ENCODE results near the gene CLEC4C. TPM values are rescaled to one million over a fixed set of nuclear protein-coding genes. Genes with fewer than 3 reads are reported as not detected.
"Not testable (repeated sequence)": the region's sequence is repeated elsewhere in the genome, so short reads cannot be mapped to it uniquely, and the experiment has no call there.

CLEC4C gene
- total and polyA plus RNA-seq, 2 donors (not counting 3 experiments of a cell fraction or from before 2014, with no cell fraction given): not detected

DNA sequence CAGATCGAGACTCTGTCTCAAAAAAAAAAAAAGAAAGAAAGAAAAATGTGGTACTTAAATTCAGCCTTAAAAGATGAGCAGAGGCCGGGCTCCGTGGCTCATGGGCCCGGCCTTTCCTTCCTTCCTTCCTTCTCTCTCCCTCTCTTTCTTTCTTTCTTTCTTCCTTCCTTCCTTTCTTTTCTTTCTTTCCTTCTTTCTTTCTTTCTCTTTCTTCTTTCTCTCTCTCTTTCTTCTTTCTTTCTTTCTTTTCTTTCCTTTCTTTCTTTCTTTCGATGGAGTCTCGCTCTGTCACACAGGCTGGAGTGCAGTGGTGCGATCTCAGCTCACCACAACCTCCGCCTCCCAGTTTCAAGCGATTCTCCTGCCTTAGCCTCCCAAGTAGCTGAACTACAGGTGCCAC, 36.3 kb upstream of the CLEC4C start:
- POLR2A ChIA-PET; BruUV-seq (replicated peaks); intact Hi-C loops (cut with micrococcal nuclease); FAIRE-seq; H3K4me3 ChIP-seq (replicated peaks in 1 of 3; ENCODE audit: insufficient read depth in 1 of 3, low read depth in 1 of 3, low read length in 3 of 3); CTCF ChIA-PET; dilution Hi-C loops (cut with MboI; ENCODE audit: extremely low pct_ligation_motif_present, low sequenced_read_pairs); H4K20me1 ChIP-seq (replicated peaks; ENCODE audit: control insufficient read depth, extremely low read depth, insufficient read depth, low read length); H3K4me1 ChIP-seq (ENCODE audit: control insufficient read depth, extremely low read depth, insufficient read depth, low read length); H3K79me2 ChIP-seq (ENCODE audit: control insufficient read depth, insufficient read depth, low read length); H3K9ac ChIP-seq (replicated peaks; ENCODE audit: extremely low read depth, insufficient read depth, low read length); H3K4me2 ChIP-seq (ENCODE audit: insufficient read depth, low read length); H3K9me3 ChIP-seq (replicated peaks; ENCODE audit: control insufficient read depth, insufficient read depth, low read length); H3K9me1 ChIP-seq (replicated peaks; ENCODE audit: control insufficient read depth, extremely low read depth, insufficient read depth, low read length); H3K36me3 ChIP-seq (ENCODE audit: control insufficient read depth in 2 of 2, extremely low read depth in 1 of 2, insufficient read depth in 2 of 2, low read length in 2 of 2); H3K27me3 ChIP-seq (ENCODE audit: control insufficient read depth in 2 of 2, insufficient read depth in 2 of 2, low read length in 2 of 2); DNase-seq (ENCODE audit: low read depth, low spot score); H3K27ac ChIP-seq (ENCODE audit: insufficient read depth, low read depth, low read length); H2AFZ ChIP-seq (ENCODE audit: low read depth, low read length): not testable (repeated sequence)

- no peaks in the 10 kb centered on the region for H4K20me1 ChIP-seq (replicated peaks; ENCODE audit: control insufficient read depth, extremely low read depth, insufficient read depth, low read length)
- CTCF ChIA-PET: no interaction called here
- no peak for TF ChIP-seq GATA2 (IDR thresholded peaks at IDR 0.05; ENCODE audit: insufficient read depth, insufficient read length, low read depth, low read length)
- TF ChIP-seq, protein P1, sequence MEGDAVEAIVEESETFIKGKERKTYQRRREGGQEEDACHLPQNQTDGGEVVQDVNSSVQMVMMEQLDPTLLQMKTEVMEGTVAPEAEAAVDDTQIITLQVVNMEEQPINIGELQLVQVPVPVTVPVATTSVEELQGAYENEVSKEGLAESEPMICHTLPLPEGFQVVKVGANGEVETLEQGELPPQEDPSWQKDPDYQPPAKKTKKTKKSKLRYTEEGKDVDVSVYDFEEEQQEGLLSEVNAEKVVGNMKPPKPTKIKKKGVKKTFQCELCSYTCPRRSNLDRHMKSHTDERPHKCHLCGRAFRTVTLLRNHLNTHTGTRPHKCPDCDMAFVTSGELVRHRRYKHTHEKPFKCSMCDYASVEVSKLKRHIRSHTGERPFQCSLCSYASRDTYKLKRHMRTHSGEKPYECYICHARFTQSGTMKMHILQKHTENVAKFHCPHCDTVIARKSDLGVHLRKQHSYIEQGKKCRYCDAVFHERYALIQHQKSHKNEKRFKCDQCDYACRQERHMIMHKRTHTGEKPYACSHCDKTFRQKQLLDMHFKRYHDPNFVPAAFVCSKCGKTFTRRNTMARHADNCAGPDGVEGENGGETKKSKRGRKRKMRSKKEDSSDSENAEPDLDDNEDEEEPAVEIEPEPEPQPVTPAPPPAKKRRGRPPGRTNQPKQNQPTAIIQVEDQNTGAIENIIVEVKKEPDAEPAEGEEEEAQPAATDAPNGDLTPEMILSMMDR (IDR thresholded peaks at IDR 0.05; ENCODE audit: extremely low read depth in 1 of 2, insufficient read depth in 1 of 2, low read depth in 1 of 2, low read length in 2 of 2): no peak
- no peak for TF ChIP-seq FOS (IDR thresholded peaks at IDR 0.05; ENCODE audit: borderline replicate concordance, insufficient read depth, low read length)
- no peak for TF ChIP-seq POLR2A (IDR thresholded peaks at IDR 0.05; ENCODE audit: low read depth, low read length)
- no peak for TF ChIP-seq EZH2 (IDR thresholded peaks at IDR 0.05; ENCODE audit: borderline replicate concordance, low read depth, low read length, severe bottlenecking)
- TF ChIP-seq JUN (IDR thresholded peaks at IDR 0.05; ENCODE audit: borderline replicate concordance, insufficient read depth, insufficient read length, low read depth): no peak
- TF ChIP-seq MAX (IDR thresholded peaks at IDR 0.05; ENCODE audit: insufficient read depth, insufficient read length): no peak
- TF ChIP-seq POLR2AphosphoS5 (IDR thresholded peaks at IDR 0.05; ENCODE audit: insufficient read depth, low read depth, low read length): no peak
- TF ChIP-seq MYC (IDR thresholded peaks at IDR 0.05; ENCODE audit: low read depth, low read length): no peak
- no peak overlapping the region for H3K9ac ChIP-seq (replicated peaks; ENCODE audit: extremely low read depth, insufficient read depth, low read length)
- H3K4me3 ChIP-seq (replicated peaks in 1 of 3; ENCODE audit: insufficient read depth in 1 of 3, low read depth in 1 of 3, low read length in 3 of 3): no peak overlapping the region
- no peak overlapping the region for H2AFZ ChIP-seq (ENCODE audit: low read depth, low read length)
- DNase-seq (ENCODE audit: low read depth, low spot score) (no peak), FAIRE-seq (no peak)
- intact Hi-C loops (cut with micrococcal nuclease) (no loop called here), dilution Hi-C loops (cut with MboI; ENCODE audit: extremely low pct_ligation_motif_present, low sequenced_read_pairs) (no loop called here)
- no peaks in the 10 kb centered on the region for H3K36me3 ChIP-seq (ENCODE audit: control insufficient read depth in 2 of 2, extremely low read depth in 1 of 2, insufficient read depth in 2 of 2, low read length in 2 of 2)
- H3K9me3 ChIP-seq (replicated peaks; ENCODE audit: control insufficient read depth, insufficient read depth, low read length): no peaks in the 10 kb centered on the region
- no peak overlapping the region for H3K27ac ChIP-seq (ENCODE audit: insufficient read depth, low read depth, low read length)
- no peaks in the 10 kb centered on the region for H3K9me1 ChIP-seq (replicated peaks; ENCODE audit: control insufficient read depth, extremely low read depth, insufficient read depth, low read length)
- BruUV-seq (replicated peaks): no TSS peak
- no peaks in the 10 kb centered on the region for H3K4me1 ChIP-seq (ENCODE audit: control insufficient read depth, extremely low read depth, insufficient read depth, low read length)
- POLR2A ChIA-PET: no interaction called here
- no peak overlapping the region for H3K4me2 ChIP-seq (ENCODE audit: insufficient read depth, low read length)
- H3K79me2 ChIP-seq (ENCODE audit: control insufficient read depth, insufficient read depth, low read length): no peaks in the 10 kb centered on the region
- H3K27me3 ChIP-seq (ENCODE audit: control insufficient read depth in 2 of 2, insufficient read depth in 2 of 2, low read length in 2 of 2): peaks cover 0 to 2% of the 10 kb centered on the region in 2 experiments
These were observed 34.9 kb upstream of the CLEC4C start for GRCh38 chr12:7782055-7782454.
